CD4-positive, alpha-beta T cell treated with Interleukin-6 for 4 hours (primary cell): ENCODE data around the gene BHLHE40.
"Not testable (repeated sequence)": the region's sequence is repeated elsewhere in the genome, so short reads cannot be mapped to it uniquely, and the experiment has no call there.

ENCODE experiments used
- DNase-seq: peaks from one replicate; pipeline ENCODE4 v3.0.0-alpha.2; 2020; ENCODE audit warnings: mixed read lengths

Gene BHLHE40

GRCh38 chr3:4963669-4964570, 15.3 kb upstream of the BHLHE40 start:
- DNase-seq, result no peak

- DNase-seq, result peak; percentile 56
Observed at GRCh38 chr3:4966006-4966405, 13.2 kb upstream of the BHLHE40 start.

DNA sequence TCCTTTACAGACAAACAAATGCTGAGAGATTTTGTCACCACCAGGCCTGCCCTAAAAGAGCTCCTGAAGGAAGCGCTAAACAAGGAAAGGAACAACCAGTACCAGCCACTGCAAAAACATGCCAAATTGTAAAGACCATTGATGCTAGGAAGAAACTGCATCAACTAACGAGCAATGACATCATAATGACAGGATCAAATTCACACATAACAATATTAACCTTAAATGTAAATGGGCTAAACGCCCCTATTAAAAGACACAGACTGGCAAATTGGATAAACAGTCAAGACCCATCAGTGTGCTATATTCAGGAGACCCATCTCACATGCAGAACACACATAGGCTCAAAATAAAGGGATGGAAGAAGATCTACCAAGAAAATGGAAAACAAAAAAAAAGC, 11.6 kb upstream of the BHLHE40 start:
- DNase-seq, result not testable (repeated sequence)

DNA sequence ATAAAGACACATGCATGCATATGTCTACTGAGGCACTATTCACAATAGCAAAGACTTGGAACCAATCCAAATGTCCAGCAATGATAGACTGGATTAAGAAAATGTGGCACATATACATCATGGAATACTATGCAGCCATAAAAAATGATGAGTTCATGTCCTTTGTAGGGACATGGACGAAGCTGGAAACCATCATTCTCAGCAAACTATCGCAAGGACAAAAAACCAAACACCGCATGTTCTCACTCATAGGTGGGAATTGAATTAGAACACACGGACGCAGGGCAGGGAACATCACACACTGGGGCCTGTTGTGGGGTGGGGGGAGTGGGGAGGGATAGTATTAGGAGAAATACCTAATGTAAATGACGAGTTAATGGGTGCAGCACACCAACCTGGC, 7.8 kb upstream of the BHLHE40 start:
- not testable (repeated sequence) for DNase-seq

- DNase-seq, result no peak
Observed at GRCh38 chr3:4971838-4972237, 7.4 kb upstream of the BHLHE40 start.

- DNase-seq, result no peak
Observed at GRCh38 chr3:4972652-4973643, 6.3 kb upstream of the BHLHE40 start.

DNA sequence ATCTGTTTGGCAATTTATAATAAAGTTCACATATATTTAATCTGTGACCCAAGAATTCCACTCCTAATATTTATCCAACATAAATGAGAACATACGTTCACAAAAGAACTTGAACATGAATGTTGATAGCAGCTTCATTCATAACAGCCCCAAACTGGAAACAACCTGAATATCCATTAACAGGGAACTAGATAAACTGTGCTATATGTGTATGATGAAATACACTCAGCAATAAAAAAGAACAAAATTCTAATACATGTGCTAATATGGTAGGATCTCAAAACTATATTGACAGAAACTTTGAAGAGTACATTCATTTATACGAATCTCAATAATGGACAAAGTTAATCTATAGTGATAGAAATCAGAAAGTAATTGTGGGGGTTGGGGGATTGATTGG, 5.1 kb upstream of the BHLHE40 start:
- DNase-seq, result no peak

- peak; percentile 49 for DNase-seq
Observed at GRCh38 chr3:4976109-4976508, 3.1 kb upstream of the BHLHE40 start.

DNA sequence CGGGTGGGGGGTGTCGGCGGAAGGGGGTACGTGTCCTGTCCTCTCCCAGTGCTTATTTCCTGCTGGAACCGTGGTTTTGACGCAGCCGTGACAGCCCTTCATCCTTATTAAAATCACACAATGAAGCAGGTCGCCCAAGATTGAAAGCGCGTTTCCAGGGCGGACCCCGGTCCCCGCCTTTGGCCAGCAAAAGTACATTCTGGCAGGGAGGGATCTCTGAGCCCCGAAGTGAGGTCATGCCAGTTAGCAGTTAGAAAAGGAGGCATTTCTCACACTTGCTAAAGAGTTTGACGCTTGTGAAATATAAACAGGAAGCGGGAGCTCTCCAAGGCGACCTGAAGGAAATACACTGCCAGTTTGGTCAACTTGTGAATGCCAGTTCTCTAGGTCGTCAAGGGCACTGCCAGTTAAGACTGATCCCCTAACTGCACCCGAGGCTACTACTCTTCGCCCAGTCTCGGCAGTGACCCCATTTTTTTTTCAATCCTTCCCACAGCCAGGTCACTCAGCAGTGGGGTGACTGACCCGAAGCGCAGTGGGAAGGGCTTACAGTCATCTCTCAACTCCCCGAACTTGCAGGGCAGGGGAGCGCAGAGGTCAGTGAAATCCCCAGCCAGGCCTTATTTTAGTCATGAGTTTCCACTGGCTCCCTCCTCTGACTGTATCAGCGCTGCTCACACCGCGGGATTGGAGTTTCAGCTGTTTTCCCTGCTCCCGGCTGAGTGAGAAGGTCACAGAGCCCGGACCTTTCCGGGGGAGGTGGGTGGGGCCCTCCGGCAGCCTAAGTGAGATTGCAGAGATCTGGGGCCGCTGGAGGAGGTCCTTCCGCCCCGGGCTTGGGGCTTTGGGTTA, 2.0 kb upstream of the BHLHE40 start:
- peak; percentile 54 for DNase-seq

DNA sequence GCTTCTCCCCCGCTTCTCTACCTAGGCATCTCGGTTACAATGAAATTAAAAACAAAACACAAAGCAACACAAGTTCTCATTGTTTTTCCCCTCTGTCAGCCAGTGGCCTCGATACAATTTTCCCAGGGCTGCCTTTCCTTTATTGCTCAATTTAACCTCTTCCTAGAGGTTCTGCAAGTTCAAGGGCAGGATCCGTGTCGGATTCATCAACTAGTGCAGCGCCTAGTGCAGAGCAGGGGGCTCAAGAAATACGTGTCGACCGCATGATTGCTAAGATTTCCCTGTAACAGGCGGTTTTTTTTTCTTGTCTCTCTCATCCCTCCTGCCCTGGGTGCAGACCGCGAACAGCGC, 1.4 kb upstream of the BHLHE40 start:
- peak; percentile 55 for DNase-seq

DNA sequence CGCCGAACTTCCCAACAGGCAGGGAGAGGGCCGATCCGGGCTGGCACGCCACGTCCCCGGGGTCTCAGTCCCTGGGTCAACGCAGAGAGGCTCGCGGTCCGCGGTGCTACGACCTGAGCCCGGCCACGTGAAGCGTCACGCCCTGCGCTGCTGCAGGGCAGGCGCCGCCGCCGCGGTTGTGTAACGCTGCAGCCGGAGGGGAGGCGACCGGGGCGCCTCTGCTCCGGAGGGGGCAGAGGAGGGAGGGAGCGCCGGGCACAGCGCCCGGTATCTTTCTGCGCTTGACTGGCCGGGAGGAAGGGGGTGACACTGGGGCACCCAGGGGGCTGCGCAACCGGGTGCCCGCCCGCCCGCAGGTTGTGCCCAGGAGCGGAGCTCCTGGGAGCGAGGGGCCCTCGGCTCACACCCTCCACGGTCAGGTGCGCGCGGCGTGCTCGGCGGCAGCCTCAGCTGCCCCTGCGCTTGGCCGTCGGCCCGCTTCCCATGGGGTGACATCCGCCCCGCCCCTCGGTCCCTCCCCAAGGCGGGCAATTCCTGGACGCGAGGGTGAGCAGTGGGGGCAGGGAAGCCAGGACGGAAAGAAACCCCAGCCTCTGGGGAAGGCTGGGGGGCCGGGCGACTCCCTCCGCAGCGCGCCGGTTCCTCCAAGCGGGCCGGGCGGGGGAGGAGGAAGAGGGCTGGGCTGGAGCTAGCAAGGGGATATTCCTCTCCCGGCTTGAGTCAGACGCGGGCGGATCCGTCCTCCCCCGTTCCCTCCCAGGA, 852 bp upstream of the BHLHE40 start:
- peak; percentile 79 for DNase-seq

- DNase-seq, result peak; percentile 88
Observed at GRCh38 chr3:4978966-4979427, 240 bp upstream of the BHLHE40 start.

- DNase-seq, result peak; percentile 90
Observed at GRCh38 chr3:4980229-4981203, 1.3 kb downstream of the BHLHE40 start.

DNA sequence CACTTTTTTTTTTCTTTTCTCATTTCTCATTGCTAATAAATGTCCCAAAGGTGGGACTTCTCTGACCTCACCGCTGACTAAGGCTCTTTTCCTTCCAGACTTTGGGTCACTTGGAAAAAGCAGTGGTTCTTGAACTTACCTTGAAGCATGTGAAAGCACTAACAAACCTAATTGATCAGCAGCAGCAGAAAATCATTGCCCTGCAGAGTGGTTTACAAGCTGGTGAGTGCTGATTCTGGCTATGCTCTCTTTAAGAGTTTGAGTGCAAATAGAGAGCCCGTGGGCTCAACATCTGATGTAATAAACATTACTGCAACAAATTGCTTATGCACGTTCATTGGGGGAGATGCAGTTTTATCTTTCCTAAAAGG, 2.0 kb downstream of the BHLHE40 start:
- no peak for DNase-seq

DNA sequence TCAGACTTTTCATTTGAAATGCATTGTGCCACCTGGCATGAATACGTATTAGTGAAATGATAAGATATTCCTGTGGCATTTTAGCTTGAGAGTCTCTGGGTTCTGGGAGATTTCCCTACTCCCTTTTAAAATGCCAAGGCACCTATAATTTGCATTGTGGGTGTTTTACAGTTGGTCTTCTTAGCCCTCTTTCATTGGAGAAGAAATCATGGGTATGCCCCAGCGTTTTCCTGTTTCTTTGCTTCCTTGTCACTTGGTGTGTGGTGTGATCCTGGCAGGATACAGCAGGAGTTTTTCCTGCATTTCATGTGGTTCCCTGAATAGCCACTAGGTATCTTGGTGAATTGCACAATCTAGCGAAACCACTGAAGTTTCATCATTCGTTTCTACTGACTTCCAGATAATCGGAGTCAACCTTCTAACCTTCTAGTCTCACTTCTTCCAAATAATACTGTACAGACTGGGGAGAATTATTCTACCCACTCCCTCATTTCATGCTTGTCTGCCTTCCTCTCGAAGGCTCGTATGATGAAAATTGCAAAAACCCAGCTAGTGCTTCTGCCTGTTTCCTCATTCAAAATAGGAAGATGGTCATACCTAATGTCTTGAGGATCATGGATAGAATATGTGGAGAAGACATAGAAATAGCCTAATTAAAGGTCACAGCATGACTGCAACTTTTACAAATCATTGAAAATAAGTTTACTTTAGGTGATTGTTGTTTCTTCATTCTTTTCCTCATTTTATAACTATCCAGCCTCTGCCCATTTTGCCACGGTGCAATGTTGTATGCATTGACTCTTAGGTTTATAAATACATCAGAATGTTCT, 2.6 kb downstream of the BHLHE40 start:
- DNase-seq, result no peak

DNA sequence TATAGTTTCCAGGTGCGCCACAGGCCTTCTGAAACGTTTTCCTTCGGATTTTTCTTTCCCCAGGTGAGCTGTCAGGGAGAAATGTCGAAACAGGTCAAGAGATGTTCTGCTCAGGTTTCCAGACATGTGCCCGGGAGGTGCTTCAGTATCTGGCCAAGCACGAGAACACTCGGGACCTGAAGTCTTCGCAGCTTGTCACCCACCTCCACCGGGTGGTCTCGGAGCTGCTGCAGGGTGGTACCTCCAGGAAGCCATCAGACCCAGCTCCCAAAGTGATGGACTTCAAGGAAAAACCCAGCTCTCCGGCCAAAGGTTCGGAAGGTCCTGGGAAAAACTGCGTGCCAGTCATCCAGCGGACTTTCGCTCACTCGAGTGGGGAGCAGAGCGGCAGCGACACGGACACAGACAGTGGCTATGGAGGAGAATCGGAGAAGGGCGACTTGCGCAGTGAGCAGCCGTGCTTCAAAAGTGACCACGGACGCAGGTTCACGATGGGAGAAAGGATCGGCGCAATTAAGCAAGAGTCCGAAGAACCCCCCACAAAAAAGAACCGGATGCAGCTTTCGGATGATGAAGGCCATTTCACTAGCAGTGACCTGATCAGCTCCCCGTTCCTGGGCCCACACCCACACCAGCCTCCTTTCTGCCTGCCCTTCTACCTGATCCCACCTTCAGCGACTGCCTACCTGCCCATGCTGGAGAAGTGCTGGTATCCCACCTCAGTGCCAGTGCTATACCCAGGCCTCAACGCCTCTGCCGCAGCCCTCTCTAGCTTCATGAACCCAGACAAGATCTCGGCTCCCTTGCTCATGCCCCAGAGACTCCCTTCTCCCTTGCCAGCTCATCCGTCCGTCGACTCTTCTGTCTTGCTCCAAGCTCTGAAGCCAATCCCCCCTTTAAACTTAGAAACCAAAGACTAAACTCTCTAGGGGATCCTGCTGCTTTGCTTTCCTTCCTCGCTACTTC, 3.8 kb downstream of the BHLHE40 start:
- no peak for DNase-seq

DNA sequence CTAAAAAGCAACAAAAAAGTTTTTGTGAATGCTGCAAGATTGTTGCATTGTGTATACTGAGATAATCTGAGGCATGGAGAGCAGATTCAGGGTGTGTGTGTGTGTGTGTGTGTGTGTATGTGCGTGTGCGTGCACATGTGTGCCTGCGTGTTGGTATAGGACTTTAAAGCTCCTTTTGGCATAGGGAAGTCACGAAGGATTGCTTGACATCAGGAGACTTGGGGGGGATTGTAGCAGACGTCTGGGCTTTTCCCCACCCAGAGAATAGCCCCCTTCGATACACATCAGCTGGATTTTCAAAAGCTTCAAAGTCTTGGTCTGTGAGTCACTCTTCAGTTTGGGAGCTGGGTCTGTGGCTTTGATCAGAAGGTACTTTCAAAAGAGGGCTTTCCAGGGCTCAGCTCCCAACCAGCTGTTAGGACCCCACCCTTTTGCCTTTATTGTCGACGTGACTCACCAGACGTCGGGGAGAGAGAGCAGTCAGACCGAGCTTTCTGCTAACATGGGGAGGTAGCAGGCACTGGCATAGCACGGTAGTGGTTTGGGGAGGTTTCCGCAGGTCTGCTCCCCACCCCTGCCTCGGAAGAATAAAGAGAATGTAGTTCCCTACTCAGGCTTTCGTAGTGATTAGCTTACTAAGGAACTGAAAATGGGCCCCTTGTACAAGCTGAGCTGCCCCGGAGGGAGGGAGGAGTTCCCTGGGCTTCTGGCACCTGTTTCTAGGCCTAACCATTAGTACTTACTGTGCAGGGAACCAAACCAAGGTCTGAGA, 4.7 kb downstream of the BHLHE40 start:
- DNase-seq, result peak; percentile 84

DNA sequence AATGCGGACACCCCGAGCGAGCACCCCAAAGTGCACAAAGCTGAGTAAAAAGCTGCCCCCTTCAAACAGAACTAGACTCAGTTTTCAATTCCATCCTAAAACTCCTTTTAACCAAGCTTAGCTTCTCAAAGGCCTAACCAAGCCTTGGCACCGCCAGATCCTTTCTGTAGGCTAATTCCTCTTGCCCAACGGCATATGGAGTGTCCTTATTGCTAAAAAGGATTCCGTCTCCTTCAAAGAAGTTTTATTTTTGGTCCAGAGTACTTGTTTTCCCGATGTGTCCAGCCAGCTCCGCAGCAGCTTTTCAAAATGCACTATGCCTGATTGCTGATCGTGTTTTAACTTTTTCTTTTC, 5.3 kb downstream of the BHLHE40 start:
- no peak for DNase-seq
